ENCODE measurements around the gene CDK14. TPM values are rescaled to one million over a fixed set of nuclear protein-coding genes. Genes with fewer than 3 reads are reported as not detected.

Gene CDK14
- total RNA-seq, 2 donors from 2014 or later = 10.8 to 14.6 TPM

- no peaks in the 10 kb centered on the region for H3K9me3 ChIP-seq
- no peak for DNase-seq (ENCODE audit: low spot score)
- TF ChIP-seq, protein P1, sequence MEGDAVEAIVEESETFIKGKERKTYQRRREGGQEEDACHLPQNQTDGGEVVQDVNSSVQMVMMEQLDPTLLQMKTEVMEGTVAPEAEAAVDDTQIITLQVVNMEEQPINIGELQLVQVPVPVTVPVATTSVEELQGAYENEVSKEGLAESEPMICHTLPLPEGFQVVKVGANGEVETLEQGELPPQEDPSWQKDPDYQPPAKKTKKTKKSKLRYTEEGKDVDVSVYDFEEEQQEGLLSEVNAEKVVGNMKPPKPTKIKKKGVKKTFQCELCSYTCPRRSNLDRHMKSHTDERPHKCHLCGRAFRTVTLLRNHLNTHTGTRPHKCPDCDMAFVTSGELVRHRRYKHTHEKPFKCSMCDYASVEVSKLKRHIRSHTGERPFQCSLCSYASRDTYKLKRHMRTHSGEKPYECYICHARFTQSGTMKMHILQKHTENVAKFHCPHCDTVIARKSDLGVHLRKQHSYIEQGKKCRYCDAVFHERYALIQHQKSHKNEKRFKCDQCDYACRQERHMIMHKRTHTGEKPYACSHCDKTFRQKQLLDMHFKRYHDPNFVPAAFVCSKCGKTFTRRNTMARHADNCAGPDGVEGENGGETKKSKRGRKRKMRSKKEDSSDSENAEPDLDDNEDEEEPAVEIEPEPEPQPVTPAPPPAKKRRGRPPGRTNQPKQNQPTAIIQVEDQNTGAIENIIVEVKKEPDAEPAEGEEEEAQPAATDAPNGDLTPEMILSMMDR (IDR thresholded peaks at IDR 0.05) = no peak
- no peaks in the 10 kb centered on the region for H3K4me1 ChIP-seq (ENCODE audit: control insufficient read depth in 1 of 2, low read depth in 2 of 2)
- no peak for ATAC-seq (ENCODE audit: insufficient number of reproducible peaks, low FRiP score, low read depth)
- no peak overlapping the region for H3K27ac ChIP-seq
- H3K36me3 ChIP-seq = no peaks in the 10 kb centered on the region
- H3K4me3 ChIP-seq = no peak overlapping the region
- H3K27me3 ChIP-seq (replicated peaks; ENCODE audit: insufficient read depth) = no peaks in the 10 kb centered on the region
These were observed 151.4 kb downstream of the CDK14 start for GRCh38 chr7:90747516-90747915.

- Histone ChIP-seq H3K36me3 (no peaks in the 10 kb centered on the region), H3K27me3 (replicated peaks; ENCODE audit: insufficient read depth) (no peaks in the 10 kb centered on the region), H3K9me3 (no peaks in the 10 kb centered on the region), H3K4me3 (no peak overlapping the region), H3K27ac (no peak overlapping the region), H3K4me1 (ENCODE audit: control insufficient read depth in 1 of 2, low read depth in 2 of 2) (no peaks in the 10 kb centered on the region)
- TF ChIP-seq, protein P1 (IDR thresholded peaks at IDR 0.05) = no peak
- no peak for ATAC-seq (ENCODE audit: insufficient number of reproducible peaks, low FRiP score, low read depth)
- DNase-seq (ENCODE audit: low spot score) = no peak
These were observed 153.1 kb downstream of the CDK14 start for GRCh38 chr7:90749262-90749661.

DNA sequence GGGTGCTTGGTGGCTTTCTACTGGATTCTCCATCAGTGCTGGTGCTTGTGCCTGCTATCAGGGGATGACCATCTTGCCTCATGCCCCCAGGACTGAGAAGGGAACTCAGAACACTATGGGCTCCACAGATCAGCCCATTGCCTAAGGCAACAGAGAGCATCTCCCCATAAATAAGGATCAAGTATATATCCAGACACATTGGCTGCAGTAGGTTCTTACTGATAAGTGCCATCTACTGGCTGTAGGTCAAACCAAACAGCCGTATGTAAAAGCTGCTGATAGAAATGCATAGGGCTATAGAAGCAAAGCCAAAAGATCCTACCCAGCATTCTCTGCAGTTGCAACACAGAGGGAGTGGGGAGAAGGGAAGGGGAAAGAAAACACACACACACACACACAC lies 153.7 kb downstream of the CDK14 start:
- Histone ChIP-seq H3K9me3 (no peaks in the 10 kb centered on the region), H3K27ac (no peak overlapping the region), H3K4me3 (no peak overlapping the region), H3K27me3 (replicated peaks; ENCODE audit: insufficient read depth) (no peaks in the 10 kb centered on the region), H3K36me3 (no peaks in the 10 kb centered on the region), H3K4me1 (ENCODE audit: control insufficient read depth in 1 of 2, low read depth in 2 of 2) (no peaks in the 10 kb centered on the region)
- no peak for DNase-seq (ENCODE audit: low spot score)
- ATAC-seq (ENCODE audit: insufficient number of reproducible peaks, low FRiP score, low read depth) = no peak
- TF ChIP-seq, protein P1 (IDR thresholded peaks at IDR 0.05) = no peak

- Histone ChIP-seq H3K9me3 (no peaks in the 10 kb centered on the region), H3K4me3 (no peak overlapping the region), H3K36me3 (no peaks in the 10 kb centered on the region), H3K27ac (no peak overlapping the region), H3K4me1 (ENCODE audit: control insufficient read depth in 1 of 2, low read depth in 2 of 2) (no peaks in the 10 kb centered on the region), H3K27me3 (replicated peaks; ENCODE audit: insufficient read depth) (no peaks in the 10 kb centered on the region)
- DNase-seq (ENCODE audit: low spot score) (no peak), ATAC-seq (ENCODE audit: insufficient number of reproducible peaks, low FRiP score, low read depth) (no peak)
- TF ChIP-seq, protein P1 (IDR thresholded peaks at IDR 0.05) = no peak
These were observed 155.5 kb downstream of the CDK14 start for GRCh38 chr7:90751595-90751994.

- ATAC-seq (ENCODE audit: insufficient number of reproducible peaks, low FRiP score, low read depth) (no peak), DNase-seq (ENCODE audit: low spot score) (no peak)
- Histone ChIP-seq H3K27ac (no peak overlapping the region), H3K36me3 (no peaks in the 10 kb centered on the region), H3K4me3 (no peak overlapping the region), H3K27me3 (replicated peaks; ENCODE audit: insufficient read depth) (no peaks in the 10 kb centered on the region), H3K4me1 (ENCODE audit: control insufficient read depth in 1 of 2, low read depth in 2 of 2) (no peaks in the 10 kb centered on the region), H3K9me3 (no peaks in the 10 kb centered on the region)
- TF ChIP-seq, protein P1 (IDR thresholded peaks at IDR 0.05) = no peak
These were observed 155.9 kb downstream of the CDK14 start for GRCh38 chr7:90752051-90752450.

All from thoracic aorta (tissue), 2 donors.